Measurements from ENCODE around the gene FZD2.

DNA sequence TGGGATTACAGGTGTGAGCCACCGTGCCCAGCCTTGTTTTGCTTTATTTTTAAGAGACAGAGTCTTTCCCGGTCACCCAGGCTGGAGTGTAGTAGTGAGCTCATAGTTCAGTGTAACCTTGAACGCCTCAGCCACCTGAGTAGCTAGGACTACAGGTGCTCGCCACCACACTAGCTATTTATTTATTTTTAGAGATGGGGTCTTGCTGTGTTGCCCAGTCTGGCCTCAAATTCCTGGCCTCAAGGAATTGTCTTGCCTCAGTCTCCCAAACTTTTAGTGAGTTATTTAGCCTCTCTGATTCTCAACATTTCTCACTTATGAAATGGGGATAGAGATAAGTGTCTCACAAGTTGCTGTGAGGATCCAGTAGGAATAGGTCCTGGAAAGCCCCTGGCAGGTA, 21.7 kb downstream of the FZD2 start:
- no peak for TF ChIP-seq POLR2A (IDR thresholded peaks at IDR 0.05)
- TF ChIP-seq CTCF (IDR thresholded peaks at IDR 0.05), result no peak
